GM18907 (cell line): Measurements from ENCODE around the gene HECTD4.
"Not testable (repeated sequence)": the region's sequence is repeated elsewhere in the genome, so short reads cannot be mapped to it uniquely, and the experiment has no call there.

ENCODE experiments used
- ATAC-seq: cut with Tn5 transposase; IDR thresholded peaks from one replicate; pipeline ENCODE4 v1.9.1; 2021; ENCODE audit warnings: mild to moderate bottlenecking, moderate library complexity; ENCODE audit not compliant: unreplicated experiment

HECTD4 gene

GRCh38 chr12:112354399-112354798 lies 27.8 kb downstream of the HECTD4 start:
- no peak for ATAC-seq

DNA sequence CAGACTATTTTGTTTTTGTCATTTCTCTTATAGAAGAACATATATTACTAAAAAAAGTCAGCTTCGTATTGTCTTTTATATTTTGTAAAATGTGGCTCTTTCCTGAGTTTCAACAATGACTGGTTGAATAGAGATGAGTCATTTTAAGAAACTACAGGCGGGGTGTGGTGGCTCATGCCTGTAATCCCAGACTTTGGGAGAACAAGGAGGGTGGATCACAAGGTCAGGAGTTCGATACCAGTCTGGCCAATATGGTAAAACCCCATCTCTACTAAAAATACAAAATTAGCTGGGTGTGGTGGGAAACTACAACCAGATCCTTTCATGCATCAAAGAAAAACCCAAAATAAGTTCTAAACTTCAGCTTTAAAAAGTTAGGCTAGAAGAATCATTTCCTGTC lies 28.8 kb downstream of the HECTD4 start:
- no peak for ATAC-seq

- ATAC-seq: no peak
These were observed 29.3 kb downstream of the HECTD4 start for GRCh38 chr12:112352921-112353320.

DNA sequence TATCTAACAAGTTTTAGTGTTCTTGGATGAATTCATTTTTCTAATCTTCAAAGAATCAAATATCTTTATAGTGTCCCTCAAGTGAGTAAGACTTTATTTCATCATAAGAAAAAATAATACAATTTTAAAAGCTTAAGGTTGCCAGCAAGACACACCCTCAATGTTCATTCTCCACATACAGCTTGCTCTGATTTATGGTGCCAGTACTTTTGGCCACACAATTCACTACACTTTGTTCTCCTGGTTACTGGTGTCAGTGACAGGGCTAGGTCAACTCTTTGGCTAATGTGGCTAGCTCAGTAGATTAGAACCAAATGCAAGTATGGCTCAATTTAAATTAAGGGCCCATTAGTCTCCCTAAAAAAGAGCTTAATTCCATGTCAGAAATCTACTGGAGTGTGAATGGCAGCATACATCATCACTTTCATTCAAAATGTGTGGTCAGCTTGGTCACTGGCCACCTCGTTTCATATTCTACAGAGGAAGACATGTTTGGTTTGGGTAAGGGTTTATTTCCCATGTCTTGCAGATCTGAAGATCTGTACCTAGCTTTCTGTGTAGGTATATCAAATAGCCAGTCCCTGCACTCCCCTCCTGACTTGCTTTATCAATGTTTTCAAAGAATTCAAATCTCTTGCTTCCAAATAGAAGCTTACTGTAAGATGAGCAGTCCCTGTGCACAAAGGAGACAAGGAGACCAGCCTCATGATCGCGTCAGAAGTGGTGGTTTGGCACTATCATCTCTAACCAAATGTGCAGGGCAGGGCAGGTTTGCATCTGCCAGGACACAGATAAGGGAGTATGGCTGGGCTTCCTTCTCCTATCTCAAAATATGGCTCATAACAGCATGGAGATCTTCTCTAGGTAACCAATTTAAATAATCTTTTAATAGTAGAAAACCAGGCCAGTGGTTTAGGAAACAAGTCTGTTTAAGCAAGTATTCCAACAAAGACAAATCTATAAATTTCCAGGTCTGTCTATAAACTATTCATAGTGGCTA lies 31.3 kb downstream of the HECTD4 start:
- ATAC-seq: no peak

- ATAC-seq: no peak
These were observed 32.8 kb downstream of the HECTD4 start for GRCh38 chr12:112349431-112349830.

- ATAC-seq: not testable (repeated sequence)
These were observed 33.3 kb downstream of the HECTD4 start for GRCh38 chr12:112348926-112349325.

DNA sequence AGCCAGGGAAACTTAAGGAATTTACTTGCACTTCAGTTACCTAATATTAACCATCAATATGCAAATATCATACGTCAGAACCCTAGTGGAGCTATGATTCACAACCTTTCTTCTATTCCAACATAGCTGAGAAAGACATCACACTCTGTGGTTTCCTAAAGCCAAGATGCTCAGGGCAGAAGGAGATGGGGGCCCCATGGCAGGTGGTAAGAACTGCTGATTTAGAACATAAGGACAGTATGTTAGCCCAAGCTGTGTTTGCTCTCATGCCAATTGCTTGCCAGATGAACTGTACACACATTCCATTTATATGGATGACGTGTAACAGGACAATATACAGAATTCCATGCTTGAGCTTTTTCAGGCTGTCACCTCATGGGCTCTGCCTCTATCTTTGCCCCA lies 34.6 kb downstream of the HECTD4 start:
- ATAC-seq: no peak

- no peak for ATAC-seq
These were observed 36.0 kb downstream of the HECTD4 start for GRCh38 chr12:112346194-112346593.

- ATAC-seq: no peak
These were observed 38.0 kb downstream of the HECTD4 start for GRCh38 chr12:112344220-112344619.

- ATAC-seq: no peak
These were observed 39.6 kb downstream of the HECTD4 start for GRCh38 chr12:112342587-112342986.

GRCh38 chr12:112341046-112341825 lies 41.0 kb downstream of the HECTD4 start:
- no peak for ATAC-seq

DNA sequence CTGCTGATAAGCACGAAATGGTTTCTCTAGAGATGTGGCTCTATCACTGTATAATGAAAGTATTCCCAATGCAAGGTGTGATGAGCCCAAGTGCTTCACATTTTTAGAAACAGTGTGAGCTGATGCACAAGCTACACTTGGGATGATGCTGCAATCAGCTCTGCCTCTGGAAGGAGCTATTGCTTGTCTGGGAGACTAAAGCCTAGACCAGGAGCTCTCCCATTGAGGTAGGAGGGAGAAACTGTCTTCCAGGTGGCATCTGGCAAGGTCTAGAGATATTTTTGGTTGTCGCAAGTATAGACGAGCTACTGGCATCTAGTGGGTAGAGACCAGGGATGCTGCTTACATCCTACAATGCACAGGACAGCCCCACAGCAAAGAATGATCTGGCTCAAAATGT lies 42.0 kb downstream of the HECTD4 start:
- no peak for ATAC-seq

GRCh38 chr12:112334999-112335398 lies 47.2 kb downstream of the HECTD4 start:
- ATAC-seq: not testable (repeated sequence)

GRCh38 chr12:112333019-112333418 lies 49.2 kb downstream of the HECTD4 start:
- ATAC-seq: no peak

DNA sequence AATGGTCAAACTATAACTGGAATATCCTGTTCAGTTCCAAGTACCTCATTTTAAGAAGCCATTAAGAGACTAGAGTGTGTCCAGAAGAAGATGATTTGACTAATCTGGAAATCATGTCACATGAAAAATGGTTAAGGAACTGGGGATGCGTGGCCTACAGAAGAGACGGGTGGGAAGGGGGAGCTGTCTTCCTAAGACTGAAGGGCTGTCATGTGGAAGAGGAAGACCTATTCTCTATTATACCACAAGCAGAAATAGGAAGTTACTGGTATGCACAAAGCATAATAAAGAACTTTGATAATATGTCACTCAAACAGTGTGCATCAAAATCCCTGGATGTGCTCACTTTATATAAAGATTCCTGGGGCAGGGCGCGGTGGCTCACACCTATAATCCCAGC lies 50.3 kb downstream of the HECTD4 start:
- ATAC-seq: no peak

- ATAC-seq: no peak
These were observed 51.5 kb downstream of the HECTD4 start for GRCh38 chr12:112330706-112331105.

GRCh38 chr12:112328456-112329124 lies 53.6 kb downstream of the HECTD4 start:
- no peak for ATAC-seq

- ATAC-seq: no peak
These were observed 54.9 kb downstream of the HECTD4 start for GRCh38 chr12:112327209-112327938.

DNA sequence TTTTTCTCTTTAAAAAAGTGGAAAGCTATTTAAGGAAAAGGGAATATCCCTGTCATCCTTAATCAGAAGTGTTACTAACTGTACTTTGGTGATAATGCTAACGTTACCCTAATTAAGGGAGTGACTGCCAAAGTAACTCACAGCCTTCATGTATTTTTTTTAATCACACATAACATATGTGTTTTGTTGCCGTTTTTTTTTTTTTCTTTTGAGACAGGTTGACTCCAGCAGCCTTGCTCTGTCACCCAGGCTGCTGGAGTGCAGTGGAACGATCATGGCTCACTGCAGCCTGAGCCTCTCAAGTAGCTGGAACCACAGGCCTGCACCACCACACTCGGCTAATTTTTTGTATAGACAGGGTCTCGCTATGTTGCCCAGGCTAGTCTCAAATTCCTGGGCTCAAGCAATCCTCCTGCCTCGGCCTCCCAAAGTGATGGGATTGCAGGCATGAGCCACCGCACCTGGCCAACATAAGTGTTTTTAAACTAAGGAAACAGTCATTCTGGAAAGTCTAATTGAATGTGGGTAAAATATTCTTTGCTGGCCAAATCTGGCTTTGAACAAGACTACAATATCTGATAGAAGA lies 56.5 kb downstream of the HECTD4 start:
- ATAC-seq: no peak

DNA sequence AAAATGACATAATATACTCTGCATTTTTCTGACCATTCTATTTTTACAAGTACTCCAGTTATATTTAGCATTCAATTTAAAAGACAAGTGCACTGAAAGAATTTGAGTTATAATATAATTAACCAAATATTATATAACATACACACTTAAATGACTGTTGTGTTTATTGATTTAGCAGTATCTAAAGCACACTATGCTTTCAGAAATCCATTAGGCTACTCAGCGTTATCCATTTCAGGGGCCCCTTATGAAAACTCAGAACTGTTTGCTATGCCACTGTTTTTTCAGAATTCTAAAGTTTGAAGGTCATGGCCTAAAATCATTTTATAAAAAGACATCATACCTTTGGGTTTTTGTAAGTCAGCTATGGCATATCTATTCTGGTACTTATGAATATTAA lies 57.1 kb downstream of the HECTD4 start:
- ATAC-seq: no peak
